Non-pigmented ciliary epithelial cell (primary cell): ENCODE measurements around the gene PROC.
A peak's percentile ranks its signal among the peaks of the same experiment; 100 is the strongest.

ENCODE experiments used
- DNase-seq: peaks from one replicate; pipeline ENCODE4 v3.0.0-alpha.2; 2010; ENCODE audit warnings: low read depth

PROC gene

GRCh38 chr2:127418300-127419111, at the start of gene PROC:
Gene PROC (plus strand): TSS chr2:127418427. CDS start chr2:127419943, 1,516 bp downstream.
- DNase-seq, result no peak

GRCh38 chr2:127370010-127370409, 48.2 kb upstream of the PROC start:
- DNase-seq, result no peak

GRCh38 chr2:127371037-127371436, 47.2 kb upstream of the PROC start:
- no peak for DNase-seq

- DNase-seq, result no peak
These were observed 44.7 kb upstream of the PROC start for GRCh38 chr2:127373362-127374083.

GRCh38 chr2:127376257-127376656, 42.0 kb upstream of the PROC start:
- DNase-seq, result no peak

GRCh38 chr2:127377262-127377661, 41.0 kb upstream of the PROC start:
- DNase-seq, result no peak

- DNase-seq, result no peak
These were observed 39.5 kb upstream of the PROC start for GRCh38 chr2:127378720-127379119.

GRCh38 chr2:127379712-127380355, 38.4 kb upstream of the PROC start:
- no peak for DNase-seq

- DNase-seq, result no peak
These were observed 36.5 kb upstream of the PROC start for GRCh38 chr2:127381762-127382161.

- no peak for DNase-seq
These were observed 35.4 kb upstream of the PROC start for GRCh38 chr2:127382831-127383230.

GRCh38 chr2:127384529-127384928, 33.7 kb upstream of the PROC start:
- no peak for DNase-seq

- no peak for DNase-seq
These were observed 32.0 kb upstream of the PROC start for GRCh38 chr2:127386246-127386645.

- no peak for DNase-seq
These were observed 31.2 kb upstream of the PROC start for GRCh38 chr2:127386764-127387654.

- peak; percentile 28 for DNase-seq
These were observed 30.4 kb upstream of the PROC start, which contains the start of gene MAP3K2 for GRCh38 chr2:127387655-127388422. Gene MAP3K2 (minus strand): TSS chr2:127387975. CDS start chr2:127343129, 44,846 bp downstream.

GRCh38 chr2:127388423-127389164, 29.6 kb upstream of the PROC start:
- DNase-seq, result no peak

- no peak for DNase-seq
These were observed 28.3 kb upstream of the PROC start for GRCh38 chr2:127389778-127390435.

GRCh38 chr2:127392133-127392827, 25.9 kb upstream of the PROC start:
- DNase-seq, result no peak

GRCh38 chr2:127392828-127393578, 25.2 kb upstream of the PROC start:
- no peak for DNase-seq
